GM18507 (cell line): ENCODE results near the gene ASTN1.

Source experiments
- DNase-seq: peaks from one replicate; pipeline ENCODE4 v3.0.0; 2011; ENCODE audit warnings: low read depth; ENCODE audit not compliant: insufficient read length; ENCODE audit errors: extremely low spot score
- FAIRE-seq: peaks from 2 replicates; lab custom pipeline; 2011; peaks lifted over from hg19 to GRCh38; lab: Jason Lieb, UNC

ASTN1 gene

DNA sequence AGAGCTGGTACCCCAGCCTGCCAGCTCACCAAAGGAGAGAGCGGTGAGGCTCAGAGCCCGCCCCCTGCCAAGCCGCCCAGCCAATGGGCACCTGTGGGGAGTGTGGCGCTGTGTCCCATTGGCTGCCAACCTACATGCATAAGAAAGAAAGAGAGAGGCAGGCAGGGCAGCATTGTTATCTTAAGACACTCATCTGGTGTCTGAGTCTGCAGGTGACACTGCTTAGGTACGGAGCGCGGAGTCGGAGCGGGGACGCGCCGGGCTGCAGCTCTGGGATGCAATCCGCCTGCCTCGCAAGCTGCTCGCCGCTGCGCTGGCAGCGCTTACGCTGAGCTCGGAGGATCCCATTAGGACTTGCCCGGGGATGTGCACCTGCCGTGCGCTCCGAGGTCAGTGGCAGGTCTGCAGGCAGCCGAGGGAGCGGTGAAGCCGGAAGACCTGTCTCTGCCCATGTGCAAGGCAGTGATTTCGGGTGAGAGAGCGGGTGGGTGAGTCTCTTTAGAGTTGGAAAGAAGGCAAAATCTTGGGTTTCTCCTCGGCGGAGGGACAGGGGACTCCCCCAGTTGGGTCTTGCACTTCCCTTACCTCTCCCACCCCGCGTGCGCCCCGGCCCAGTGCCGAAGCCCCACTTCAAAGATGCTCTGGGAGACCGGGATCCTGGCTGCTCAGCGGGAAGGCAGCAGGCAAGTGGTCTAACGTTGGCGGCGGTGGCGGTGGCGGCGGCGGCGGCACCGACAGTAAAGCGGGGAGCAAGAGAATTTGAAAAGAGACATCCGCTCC, 6.4 kb upstream of the ASTN1 start, which contains the start of gene BRINP2:
Gene BRINP2 (plus strand): TSS at position 203 of the 780 bp plus-strand sequence. CDS start 58,919 bp downstream, outside the sequence.
- DNase-seq (no peak), FAIRE-seq (no peak)

- FAIRE-seq (no peak), DNase-seq (no peak)
Measured at GRCh38 chr1:177165069-177165439, 542 bp upstream of the ASTN1 start.

DNA sequence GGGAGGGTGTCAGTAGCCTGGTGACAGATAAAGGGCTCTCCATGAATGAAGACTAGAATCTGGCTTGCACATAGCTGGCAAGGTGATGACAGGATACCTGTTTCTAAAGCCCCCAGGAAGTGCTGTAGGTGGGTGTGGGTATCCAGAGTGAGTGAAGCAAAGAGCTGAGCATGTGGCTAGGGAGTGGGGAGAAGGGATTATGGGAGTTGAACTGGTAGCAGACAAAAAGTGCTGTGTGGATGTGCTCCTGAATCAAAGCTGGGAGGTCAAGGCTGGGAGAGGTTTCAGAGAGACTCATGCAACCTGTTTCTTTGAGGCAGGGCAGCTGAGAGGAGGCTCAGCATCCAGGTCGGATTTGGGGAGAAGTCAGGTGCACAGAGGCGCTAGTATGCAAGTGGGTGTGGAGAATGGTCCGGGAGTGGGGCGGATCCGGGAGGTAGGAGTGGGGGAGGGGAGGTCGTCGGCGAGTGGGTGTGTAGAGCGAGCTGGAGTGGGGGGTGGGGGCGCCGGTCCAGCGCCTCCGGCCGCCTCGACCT, 600 bp downstream of the ASTN1 start:
- DNase-seq: no peak
- no peak for FAIRE-seq

DNA sequence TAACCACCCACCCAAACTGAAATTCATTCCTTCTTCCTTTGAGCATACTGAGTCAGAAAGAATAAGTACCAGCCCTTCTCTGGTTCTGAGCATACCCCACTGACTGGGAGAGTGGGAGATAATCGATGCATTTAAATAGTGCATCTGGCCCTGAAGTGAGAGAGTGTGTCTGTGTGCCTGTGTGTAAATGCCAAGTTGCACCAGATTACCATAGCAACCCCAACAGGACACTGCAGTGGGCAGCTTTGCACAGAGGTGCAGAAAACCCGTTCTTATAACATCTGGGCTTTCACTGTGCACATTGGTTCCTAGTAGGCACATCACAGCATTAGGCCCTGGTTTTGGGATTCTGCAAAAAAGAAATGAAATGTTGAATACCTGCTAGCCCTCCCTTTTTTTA, 2.3 kb downstream of the ASTN1 start:
- DNase-seq (no peak), FAIRE-seq (no peak)

GRCh38 chr1:177146499-177146898, 18.0 kb downstream of the ASTN1 start:
- no peak for FAIRE-seq
- no peak for DNase-seq

DNA sequence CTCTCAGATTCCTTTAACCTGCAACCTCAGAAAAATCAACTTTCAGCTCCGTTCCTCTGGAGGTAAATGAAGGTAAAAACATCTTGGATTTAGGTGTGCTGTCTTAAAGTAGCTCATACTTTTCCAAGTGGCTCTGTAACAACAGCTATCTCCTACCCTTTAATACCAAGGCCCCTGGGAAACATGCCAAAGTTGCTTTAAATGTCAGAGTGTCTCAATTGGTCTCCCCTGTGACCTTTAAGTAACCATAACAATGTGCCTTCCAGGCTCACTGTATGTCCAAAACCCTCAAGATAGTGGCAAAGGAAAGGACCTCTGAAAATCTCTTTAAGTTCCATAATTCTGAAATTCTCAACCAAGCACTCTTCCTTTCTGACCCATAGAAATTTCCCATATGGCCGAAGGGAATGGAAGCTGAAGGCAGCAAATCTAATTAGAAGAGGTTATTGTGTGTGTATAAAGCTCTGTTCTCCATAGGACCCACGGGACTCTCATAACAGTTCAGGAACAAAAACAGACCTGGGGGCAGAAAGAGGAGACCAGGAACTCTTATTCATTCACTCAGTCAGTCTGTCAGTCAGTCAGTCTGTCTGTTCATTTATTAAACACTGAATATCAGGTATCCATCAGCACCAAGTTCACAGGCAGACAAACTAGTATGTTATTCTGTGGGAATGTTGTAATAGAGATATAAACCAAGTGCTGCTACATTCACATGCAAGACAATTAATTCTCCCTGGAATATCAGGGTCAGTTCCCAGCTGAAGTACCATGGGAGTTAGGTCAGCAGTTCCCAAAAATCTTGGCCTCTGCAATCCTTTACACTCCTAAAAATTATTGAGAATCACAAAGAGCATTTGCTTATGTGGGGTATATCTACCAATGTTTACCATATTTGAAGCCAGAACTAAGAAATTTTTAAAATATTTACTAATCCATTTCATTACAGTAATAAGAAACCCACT, 19.1 kb downstream of the ASTN1 start:
- FAIRE-seq: no peak
- no peak for DNase-seq

GRCh38 chr1:177142791-177143271, 21.7 kb downstream of the ASTN1 start:
- FAIRE-seq: no peak
- no peak for DNase-seq

GRCh38 chr1:177142010-177142409, 22.5 kb downstream of the ASTN1 start:
- FAIRE-seq: no peak
- DNase-seq: no peak

- DNase-seq (no peak), FAIRE-seq (no peak)
Measured at GRCh38 chr1:177138347-177138746, 26.2 kb downstream of the ASTN1 start.

GRCh38 chr1:177137814-177138213, 26.7 kb downstream of the ASTN1 start:
- DNase-seq (no peak), FAIRE-seq (no peak)

DNA sequence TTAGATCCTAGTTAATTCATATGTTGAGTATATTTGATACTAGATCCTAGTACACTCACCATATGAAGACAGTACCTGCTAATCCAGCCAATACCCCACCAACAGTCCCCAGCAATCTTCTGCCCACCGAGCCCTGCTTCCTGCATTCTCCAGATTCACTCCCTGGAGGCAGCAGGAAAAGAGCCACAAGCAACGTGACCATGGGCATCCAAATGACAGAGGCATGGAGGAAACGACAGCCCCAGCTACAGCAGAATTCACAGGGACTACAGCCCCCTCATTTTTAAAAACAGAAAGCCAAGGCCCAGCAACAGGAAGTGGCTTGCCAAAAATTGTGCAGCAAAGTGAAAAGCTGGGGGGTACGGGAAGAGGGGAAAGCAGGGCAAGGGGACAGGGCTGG, 29.3 kb downstream of the ASTN1 start:
- DNase-seq (no peak), FAIRE-seq (no peak)

DNA sequence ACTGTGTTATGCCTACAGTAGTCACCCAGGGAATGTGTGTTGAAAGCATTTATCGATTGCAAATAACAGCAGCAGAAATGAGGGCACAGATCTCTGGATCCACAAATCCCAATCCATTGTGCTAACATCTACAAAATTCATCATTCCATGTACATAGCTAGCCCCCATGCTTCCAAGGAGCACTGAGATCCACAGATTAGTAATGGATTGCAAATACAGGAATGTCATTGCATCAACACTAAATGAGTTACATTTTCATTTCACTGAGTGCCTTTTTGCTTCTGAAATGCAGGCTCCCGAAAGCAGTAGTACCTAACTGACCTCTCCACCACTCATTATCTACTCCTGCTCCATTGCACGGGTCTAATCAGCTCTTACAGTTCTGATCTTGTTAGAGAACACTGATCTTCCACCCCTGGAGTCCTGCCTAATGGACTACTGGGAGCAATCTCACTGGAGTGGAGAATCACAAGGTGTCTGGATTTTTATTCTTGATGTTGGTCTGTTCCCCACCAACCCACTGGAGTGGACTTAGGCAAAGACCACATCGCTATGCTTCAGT, 30.5 kb downstream of the ASTN1 start:
- DNase-seq (no peak), FAIRE-seq (no peak)

GRCh38 chr1:177132141-177132540, 32.4 kb downstream of the ASTN1 start:
- DNase-seq (no peak), FAIRE-seq (no peak)

- FAIRE-seq (no peak), DNase-seq (no peak)
Measured at GRCh38 chr1:177131723-177132122, 32.8 kb downstream of the ASTN1 start.

DNA sequence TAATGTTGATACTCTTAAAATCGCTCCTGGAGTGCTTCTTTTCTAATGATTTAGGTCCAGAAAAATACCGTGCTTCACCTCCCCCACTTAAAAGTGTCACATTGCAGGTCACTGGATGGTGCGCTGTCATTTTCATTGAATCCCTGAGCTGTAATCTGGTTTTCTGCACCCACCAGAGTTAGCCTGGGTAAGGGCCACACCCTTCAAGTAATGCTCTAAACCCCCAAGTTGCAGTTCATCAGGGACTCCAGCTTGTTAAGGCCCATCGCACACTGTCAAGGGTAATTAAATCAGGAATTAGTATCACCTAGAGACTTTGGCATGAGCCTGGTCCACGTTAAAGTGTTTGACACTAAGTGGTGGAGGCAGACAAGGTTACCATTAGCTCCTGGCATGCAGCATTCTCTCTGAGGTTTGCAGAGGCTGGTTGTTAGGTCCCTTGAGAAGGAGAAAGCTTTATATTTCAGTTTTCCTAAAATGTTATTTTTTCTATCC, 34.0 kb downstream of the ASTN1 start:
- DNase-seq: no peak
- FAIRE-seq: no peak

DNA sequence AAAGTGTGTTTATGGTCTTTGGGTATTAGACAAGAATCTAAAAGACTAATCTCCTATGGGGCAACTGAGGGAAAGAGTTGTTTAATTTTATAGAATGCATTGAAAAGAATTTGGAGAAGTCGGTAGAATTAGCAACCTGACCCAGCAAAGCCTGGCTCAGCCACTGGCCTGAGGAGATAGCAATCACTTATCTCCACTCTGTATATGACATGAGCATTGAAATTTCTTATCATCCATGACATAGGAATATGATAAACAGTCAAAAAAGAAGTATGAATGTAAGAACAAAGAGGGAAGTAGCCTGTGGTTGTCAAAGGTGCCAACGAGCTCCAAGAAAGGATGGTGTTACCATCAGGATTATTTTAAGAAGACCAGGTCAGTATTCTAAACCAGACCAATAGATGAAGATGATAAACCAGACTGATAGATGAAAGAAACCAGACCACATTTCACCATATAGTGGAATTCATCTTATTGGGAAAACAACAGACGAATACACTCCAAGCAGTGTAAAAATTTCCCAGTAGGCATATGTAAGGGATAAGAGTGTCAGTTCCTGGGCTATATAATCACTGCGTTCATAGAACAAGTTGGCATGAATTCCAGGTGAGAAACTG, 35.7 kb downstream of the ASTN1 start:
- DNase-seq (no peak), FAIRE-seq (no peak)

- DNase-seq: no peak
Measured at GRCh38 chr1:177126267-177126666, 38.2 kb downstream of the ASTN1 start.

GRCh38 chr1:177124577-177125278, 39.8 kb downstream of the ASTN1 start:
- FAIRE-seq (no peak), DNase-seq (no peak)

More at GRCh38 chr1:177126267-177126666, 38.2 kb downstream of the ASTN1 start:
- no peak for FAIRE-seq
